Suprapubic skin (tissue), 4 donors: ENCODE data around the gene CMPK1.

Source experiments
- CTCF ChIP-seq, 2 donors: fragments of 200-600 bp in 1 of 2; fragments of 450-650 bp in 1 of 2; sonication (generic) in 1 of 2; IDR thresholded peaks; one replicate each; pipeline ENCODE4 v1.5.1; 2016 to 2019; ENCODE audit warnings: antibody characterized with exemption in 2 of 2, mild to moderate bottlenecking in 1 of 2, moderate library complexity in 1 of 2
- EP300 ChIP-seq: sonication (generic); formaldehyde crosslinking; IDR thresholded peaks from one replicate; pipeline ENCODE4 v1.6.1; 2017; ENCODE audit warnings: antibody characterized with exemption
- POLR2A ChIP-seq, 2 donors: fragments of 450-650 bp; IDR thresholded peaks; one replicate each; pipeline ENCODE4 v1.6.1; 2017; ENCODE audit warnings: antibody characterized with exemption in 2 of 2, mild to moderate bottlenecking in 2 of 2, moderate library complexity in 2 of 2
- POLR2AphosphoS5 ChIP-seq, 3 donors: sonication (generic); formaldehyde crosslinking; IDR thresholded peaks; one replicate each; pipeline ENCODE4 v1.6.1; 2017; ENCODE audit warnings: antibody characterized with exemption in 3 of 3

- no peak for TF ChIP-seq POLR2AphosphoS5 (IDR thresholded peaks at IDR 0.05)
- no peak for TF ChIP-seq CTCF (IDR thresholded peaks at IDR 0.05)
- no peak for TF ChIP-seq POLR2A (IDR thresholded peaks at IDR 0.05)
- TF ChIP-seq EP300 = no peak
Observed at GRCh38 chr1:47409311-47410067, 75.9 kb downstream of the CMPK1 start.
